WTC11 (cell line): ENCODE measurements around the gene UNC93B1. TPM values are rescaled to one million over a fixed set of nuclear protein-coding genes. Genes with fewer than 3 reads are reported as not detected.

ENCODE experiments used
- ATAC-seq: fragments of 200-7000 bp; cut with Tn5 transposase; 2 replicates; pipeline ENCODE4 v1.10.0; 2021; ENCODE audit warnings: mild to moderate bottlenecking, moderate library complexity
- CTCF ChIA-PET: fragments of 300-600 bp; sonication (Branson Sonifier 250); formaldehyde crosslinking; loops from one replicate; lab custom pipeline; 2021; ENCODE audit warnings: antibody characterized with exemption; lab: Charles Lee
- POLR2A ChIA-PET: fragments of 350-600 bp; sonication (Branson Sonifier 250); formaldehyde crosslinking; loops from one replicate; lab custom pipeline; 2021; ENCODE audit warnings: antibody characterized with exemption; lab: Charles Lee
- DNase-seq: peaks from one replicate; pipeline ENCODE4 v3.0.0; 2021; ENCODE audit warnings: low spot score
- H3K27ac Mint-ChIP-seq: 2 replicates; pipeline ENCODE4 v1.8.0; 2021; ENCODE audit warnings: mixed read lengths
- H3K27me3 Mint-ChIP-seq: 2 replicates; pipeline ENCODE4 v1.8.0; 2021; ENCODE audit warnings: low read depth, mild to moderate bottlenecking, moderate library complexity, mixed read lengths
- H3K36me3 Mint-ChIP-seq: 2 replicates; pipeline ENCODE4 v1.8.0; 2021; ENCODE audit warnings: mixed read lengths
- H3K4me1 Mint-ChIP-seq: 2 replicates; pipeline ENCODE4 v1.8.0; 2022; ENCODE audit warnings: mixed read lengths
- H3K4me3 Mint-ChIP-seq: 2 replicates; pipeline ENCODE4 v1.8.0; 2021; ENCODE audit warnings: mild to moderate bottlenecking, moderate library complexity, mixed read lengths
- H3K9me3 Mint-ChIP-seq: 2 replicates; pipeline ENCODE4 v1.8.0; 2021; ENCODE audit warnings: mixed read lengths
- EMX1 ChIP-seq: fragments of 250-450 bp; sonication (Bioruptor Pico); IDR thresholded peaks from 2 replicates; pipeline ENCODE4 v1.8.0; 2021; ENCODE audit warnings: mild to moderate bottlenecking
- ETV6 ChIP-seq: sonication (generic); formaldehyde crosslinking; IDR thresholded peaks from 2 replicates; pipeline ENCODE4 v1.8.1; 2022; ENCODE audit warnings: mild to moderate bottlenecking, missing genetic modification reagents
- FOXK1 ChIP-seq: sonication (generic); formaldehyde crosslinking; IDR thresholded peaks from 2 replicates; pipeline ENCODE4 v1.8.0; 2022; ENCODE audit warnings: mild to moderate bottlenecking, moderate library complexity, missing genetic modification reagents
- FOXP1 ChIP-seq: sonication (generic); formaldehyde crosslinking; IDR thresholded peaks from 2 replicates; pipeline ENCODE4 v1.8.0; 2022; ENCODE audit warnings: missing genetic modification reagents, mild to moderate bottlenecking, moderate library complexity, borderline replicate concordance
- FOXP4 ChIP-seq: sonication (generic); formaldehyde crosslinking; IDR thresholded peaks from 2 replicates; pipeline ENCODE4 v1.8.0; 2022; ENCODE audit warnings: mild to moderate bottlenecking, missing genetic modification reagents
- GABPB1 ChIP-seq: sonication (generic); formaldehyde crosslinking; IDR thresholded peaks from 2 replicates; pipeline ENCODE4 v1.8.1; 2023; ENCODE audit warnings: mild to moderate bottlenecking, missing genetic modification reagents
- HMGA2 ChIP-seq: fragments of 250-450 bp; sonication (Bioruptor Pico); IDR thresholded peaks from 2 replicates; pipeline ENCODE4 v1.4.0; 2021; ENCODE audit warnings: mild to moderate bottlenecking, moderate library complexity
- JAZF1 ChIP-seq: fragments of 250-450 bp; sonication (Bioruptor Pico); IDR thresholded peaks from 2 replicates; pipeline ENCODE4 v1.9.0; 2021; ENCODE audit warnings: moderate library complexity, mild to moderate bottlenecking, inconsistent platforms
- MYBL2 ChIP-seq: sonication (generic); formaldehyde crosslinking; IDR thresholded peaks from 2 replicates; pipeline ENCODE4 v1.8.1; 2023; ENCODE audit warnings: mild to moderate bottlenecking, moderate library complexity, missing genetic modification reagents
- NFYB ChIP-seq: sonication (generic); formaldehyde crosslinking; conservative IDR thresholded peaks from 2 replicates; pipeline ENCODE4 v1.8.0; 2022; ENCODE audit warnings: low read depth, missing genetic modification reagents
- NR1H2 ChIP-seq: sonication (generic); formaldehyde crosslinking; IDR thresholded peaks from 2 replicates; pipeline ENCODE4 v1.9.0; 2021; ENCODE audit warnings: mild to moderate bottlenecking, moderate library complexity, missing genetic modification reagents
- NR2C2 ChIP-seq: sonication (generic); formaldehyde crosslinking; IDR thresholded peaks from 2 replicates; pipeline ENCODE4 v1.8.0; 2022; ENCODE audit warnings: mild to moderate bottlenecking, missing genetic modification reagents
- OVOL2 ChIP-seq: fragments of 250-450 bp; sonication (Bioruptor Pico); IDR thresholded peaks from 2 replicates; pipeline ENCODE4 v1.9.0; 2021; ENCODE audit warnings: mild to moderate bottlenecking, borderline replicate concordance
- RELA ChIP-seq: sonication (generic); formaldehyde crosslinking; IDR thresholded peaks from 2 replicates; pipeline ENCODE4 v1.8.1; 2022; ENCODE audit warnings: missing genetic modification reagents, mild to moderate bottlenecking, borderline replicate concordance
- SOX15 ChIP-seq: fragments of 250-450 bp; sonication (Bioruptor Pico); IDR thresholded peaks from 2 replicates; pipeline ENCODE4 v1.9.0; 2021; ENCODE audit warnings: mild to moderate bottlenecking
- SP1 ChIP-seq: sonication (generic); formaldehyde crosslinking; conservative IDR thresholded peaks from 2 replicates; pipeline ENCODE4 v1.8.1; 2022; ENCODE audit warnings: missing genetic modification reagents
- TCF7 ChIP-seq: sonication (generic); formaldehyde crosslinking; IDR thresholded peaks from 2 replicates; pipeline ENCODE4 v1.8.0; 2022; ENCODE audit warnings: mild to moderate bottlenecking, low read depth, missing genetic modification reagents, moderate library complexity
- TP53 ChIP-seq: sonication (generic); formaldehyde crosslinking; IDR thresholded peaks from 2 replicates; pipeline ENCODE4 v1.8.1; 2023; ENCODE audit warnings: mild to moderate bottlenecking, missing genetic modification reagents
- USF1 ChIP-seq: sonication (generic); formaldehyde crosslinking; IDR thresholded peaks from 2 replicates; pipeline ENCODE4 v1.8.0; 2022; ENCODE audit warnings: mild to moderate bottlenecking, missing genetic modification reagents
- USF2 ChIP-seq: sonication (generic); formaldehyde crosslinking; IDR thresholded peaks from 2 replicates; pipeline ENCODE4 v1.8.1; 2023; ENCODE audit warnings: mild to moderate bottlenecking, missing genetic modification reagents, moderate library complexity
- ZNF219 ChIP-seq: sonication (generic); formaldehyde crosslinking; IDR thresholded peaks from 2 replicates; pipeline ENCODE4 v1.8.0; 2023; ENCODE audit warnings: missing genetic modification reagents, mild to moderate bottlenecking, borderline replicate concordance
- ZNF317 ChIP-seq: sonication (generic); formaldehyde crosslinking; IDR thresholded peaks from 2 replicates; pipeline ENCODE4 v1.8.1; 2023; ENCODE audit warnings: low read depth, mild to moderate bottlenecking, moderate library complexity, missing genetic modification reagents, borderline replicate concordance
- total RNA-seq: library from RNA; stranded (reverse); gene quantifications from 3 replicates; pipeline ENCODE4 v1.2.3, GENCODE V29; 2021
- TF ChIP-seq, protein P1 (sequence below): fragments of 200-600 bp; IDR thresholded peaks from 2 replicates; pipeline ENCODE4 v1.8.0; 2022; ENCODE audit warnings: antibody characterized with exemption
- TF ChIP-seq, protein P2 (sequence below): sonication (generic); formaldehyde crosslinking; IDR thresholded peaks from 2 replicates; pipeline ENCODE4 v1.8.1; 2022; ENCODE audit warnings: mild to moderate bottlenecking, moderate library complexity, missing genetic modification reagents

The UNC93B1 gene
- total RNA-seq, 1 experiment from 2014 or later: 27.9 TPM

DNA sequence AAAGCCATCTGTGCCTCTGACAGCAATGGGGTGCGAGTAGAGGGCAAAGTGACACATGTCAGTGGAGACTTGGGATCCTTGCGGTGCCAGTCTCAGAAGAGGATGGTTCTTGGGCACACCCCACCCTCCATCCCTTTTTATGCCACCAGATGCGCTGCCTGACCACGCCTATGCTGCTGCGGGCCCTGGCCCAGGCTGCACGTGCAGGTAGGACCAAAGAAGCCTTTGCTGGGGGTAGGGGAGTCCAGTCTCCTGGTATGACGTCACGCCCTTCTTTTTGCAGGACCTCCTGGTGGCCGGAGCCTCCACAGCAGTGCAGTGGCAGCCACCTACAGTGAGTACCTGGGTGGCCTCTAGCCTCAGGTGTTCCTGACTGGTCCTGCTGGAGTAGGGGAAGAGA, 28.1 kb upstream of the UNC93B1 start (continued):
- TF ChIP-seq SOX15 (CRISPR knock-in tag) (no peak), EMX1 (no peak), FOXK1 (CRISPR knock-in tag) (no peak), ZNF317 (CRISPR knock-in tag) (no peak), RELA (CRISPR knock-in tag) (no peak), HMGA2 (CRISPR knock-in tag) (no peak), OVOL2 (CRISPR knock-in tag) (no peak), TCF7 (CRISPR knock-in tag) (no peak), NR1H2 (CRISPR knock-in tag) (no peak), TP53 (CRISPR knock-in tag) (no peak), USF2 (CRISPR knock-in tag) (no peak)

DNA sequence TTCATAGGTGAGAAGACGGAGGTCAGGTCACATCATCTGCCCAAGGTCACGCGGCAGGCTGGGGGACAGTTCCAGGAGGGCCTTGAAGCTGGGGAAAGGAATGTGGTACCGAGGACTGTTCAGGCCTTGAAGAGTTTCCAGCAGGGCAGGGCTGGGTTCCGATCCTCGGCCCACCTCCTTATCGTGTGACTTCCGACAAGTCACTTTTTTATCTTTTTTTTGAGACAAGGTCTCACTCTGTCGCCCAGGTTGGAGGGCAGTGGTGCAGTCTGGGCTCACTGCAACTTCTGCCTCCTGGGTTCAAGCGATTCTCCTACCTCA, 27.2 kb upstream of the UNC93B1 start:
- POLR2A ChIA-PET: no interaction called here

DNA sequence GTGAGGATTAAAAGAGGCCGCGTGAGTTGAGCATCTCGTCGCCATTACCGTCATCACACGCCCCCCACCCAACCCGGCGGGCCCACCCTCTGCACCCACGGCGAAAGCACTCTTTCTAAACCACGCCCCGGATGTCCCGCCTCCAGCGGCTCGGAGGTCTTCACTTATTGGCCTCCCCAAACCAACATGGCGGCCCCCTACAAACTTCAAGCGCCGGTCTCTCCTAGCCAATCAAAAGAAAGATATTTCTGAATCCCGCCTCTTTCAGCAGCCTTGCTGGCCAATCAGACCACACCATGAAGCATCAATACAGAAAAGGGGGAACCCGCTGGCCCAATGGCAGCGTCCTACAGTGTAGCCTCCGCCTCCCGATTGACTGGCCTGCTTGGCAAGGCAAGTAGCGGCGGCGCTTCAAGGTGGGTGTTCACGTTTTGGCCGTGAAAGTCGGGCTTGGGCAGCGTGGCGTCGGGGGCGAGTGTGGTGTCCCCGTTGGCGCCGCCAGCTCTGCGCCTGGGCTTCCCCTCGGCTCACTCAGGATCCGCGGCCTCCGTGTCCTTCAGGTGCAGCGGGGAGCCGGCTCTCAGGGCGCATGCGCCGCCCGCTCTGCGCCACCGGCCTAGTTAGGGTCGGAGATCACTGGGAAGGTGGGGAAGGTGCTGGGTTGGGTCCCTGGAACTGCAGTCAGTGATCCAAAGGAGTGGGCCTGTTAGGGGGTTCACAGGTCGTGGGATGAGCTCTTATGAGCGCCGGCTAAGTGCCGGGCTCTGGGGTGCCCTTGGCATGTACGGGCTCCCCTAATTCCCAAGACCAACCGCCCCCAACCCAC, 26.6 kb upstream of the UNC93B1 start, which contains the start of gene NDUFS8:
TSS of gene NDUFS8 (plus strand) at position 364 of the 826 bp plus-strand sequence. CDS start 1,471 bp downstream, outside the sequence.
- peaks cover 9% of the 10 kb centered on the region for H3K36me3 Mint-ChIP-seq
- peak within 1 kb of the TSS; percentile 96 for H3K4me3 Mint-ChIP-seq
- ATAC-seq (peak; percentile 95), DNase-seq (peak; percentile 96)
- POLR2A ChIA-PET: no interaction called here
- CTCF ChIA-PET: interaction anchor here (0.6 to 1.2 kb wide), 3 partner anchors 10 to 95 kb away, joined by 3 to 5 read pairs (median 4); no protein-coding TSS in a partner anchor
- H3K27ac Mint-ChIP-seq: peak within 1 kb of the TSS; percentile 96
- H3K9me3 Mint-ChIP-seq: no peaks in the 10 kb centered on the region
- TF ChIP-seq FOXK1 (CRISPR knock-in tag) (no peak; the same call in 1 of the 2 replicates), MYBL2 (CRISPR knock-in tag) (peak; percentile 16; the same call in 1 of the 2 replicates), ZNF219 (no peak), EMX1 (no peak), ETV6 (CRISPR knock-in tag) (0 out of 2 replicates have a peak, but pooled peaks have one; percentile 42), SP1 (peak; percentile 47; the same call in 1 of the 2 replicates), NR1H2 (CRISPR knock-in tag) (no peak), USF1 (no peak), JAZF1 (CRISPR knock-in tag) (no peak), FOXP1 (CRISPR knock-in tag) (peak; percentile 78), NR2C2 (CRISPR knock-in tag) (no peak), FOXP4 (peak; percentile 45), GABPB1 (no peak), NFYB (CRISPR knock-in tag) (peak; percentile 76)
- TF ChIP-seq, protein P1, sequence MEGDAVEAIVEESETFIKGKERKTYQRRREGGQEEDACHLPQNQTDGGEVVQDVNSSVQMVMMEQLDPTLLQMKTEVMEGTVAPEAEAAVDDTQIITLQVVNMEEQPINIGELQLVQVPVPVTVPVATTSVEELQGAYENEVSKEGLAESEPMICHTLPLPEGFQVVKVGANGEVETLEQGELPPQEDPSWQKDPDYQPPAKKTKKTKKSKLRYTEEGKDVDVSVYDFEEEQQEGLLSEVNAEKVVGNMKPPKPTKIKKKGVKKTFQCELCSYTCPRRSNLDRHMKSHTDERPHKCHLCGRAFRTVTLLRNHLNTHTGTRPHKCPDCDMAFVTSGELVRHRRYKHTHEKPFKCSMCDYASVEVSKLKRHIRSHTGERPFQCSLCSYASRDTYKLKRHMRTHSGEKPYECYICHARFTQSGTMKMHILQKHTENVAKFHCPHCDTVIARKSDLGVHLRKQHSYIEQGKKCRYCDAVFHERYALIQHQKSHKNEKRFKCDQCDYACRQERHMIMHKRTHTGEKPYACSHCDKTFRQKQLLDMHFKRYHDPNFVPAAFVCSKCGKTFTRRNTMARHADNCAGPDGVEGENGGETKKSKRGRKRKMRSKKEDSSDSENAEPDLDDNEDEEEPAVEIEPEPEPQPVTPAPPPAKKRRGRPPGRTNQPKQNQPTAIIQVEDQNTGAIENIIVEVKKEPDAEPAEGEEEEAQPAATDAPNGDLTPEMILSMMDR: no peak
- TF ChIP-seq, protein P2, sequence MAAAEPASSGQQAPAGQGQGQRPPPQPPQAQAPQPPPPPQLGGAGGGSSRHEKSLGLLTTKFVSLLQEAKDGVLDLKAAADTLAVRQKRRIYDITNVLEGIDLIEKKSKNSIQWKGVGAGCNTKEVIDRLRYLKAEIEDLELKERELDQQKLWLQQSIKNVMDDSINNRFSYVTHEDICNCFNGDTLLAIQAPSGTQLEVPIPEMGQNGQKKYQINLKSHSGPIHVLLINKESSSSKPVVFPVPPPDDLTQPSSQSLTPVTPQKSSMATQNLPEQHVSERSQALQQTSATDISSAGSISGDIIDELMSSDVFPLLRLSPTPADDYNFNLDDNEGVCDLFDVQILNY: 0 out of 2 replicates have a peak, but pooled peaks have one; percentile 27
- H3K27me3 Mint-ChIP-seq: no peaks in the 10 kb centered on the region
- peaks cover 19% of the 10 kb centered on the region for H3K4me1 Mint-ChIP-seq

More for the DNA sequence above, 27.2 kb upstream of the UNC93B1 start:
- no peak for ATAC-seq
- no peaks in the 10 kb centered on the region for H3K9me3 Mint-ChIP-seq
- no peak for DNase-seq
- TF ChIP-seq MYBL2 (CRISPR knock-in tag) (peak; percentile 13; the same call in 1 of the 2 replicates), FOXK1 (CRISPR knock-in tag) (no peak)
- TF ChIP-seq, all 79 proteins: peak for 1
- H3K4me3 Mint-ChIP-seq: peak overlapping the region; percentile 96
- H3K27me3 Mint-ChIP-seq: no peaks in the 10 kb centered on the region
- H3K36me3 Mint-ChIP-seq: peaks cover 9% of the 10 kb centered on the region
- CTCF ChIA-PET: no interaction called here
- no peak overlapping the region for H3K27ac Mint-ChIP-seq
- H3K4me1 Mint-ChIP-seq: peaks cover 19% of the 10 kb centered on the region
